ENCODE measurements around the gene RSBN1L. TPM values are rescaled to one million over a fixed set of nuclear protein-coding genes. Genes with fewer than 3 reads are reported as not detected.

RSBN1L gene
- polyA plus RNA-seq, 4 donors, result 6.4 to 17.5 (median 7.4) TPM

- H3K4me3 ChIP-seq (ENCODE audit: low read depth in 1 of 3, low read length in 3 of 3), result no peak overlapping the region
- peaks cover 0 to 9% (median 2%) of the 10 kb centered on the region in 3 donors for H3K36me3 ChIP-seq (ENCODE audit: control insufficient read depth in 3 of 3, insufficient read depth in 2 of 3, low read depth in 1 of 3, low read length in 3 of 3)
- peaks cover 7 to 50% of the 10 kb centered on the region in 2 donors for H3K9me3 ChIP-seq (ENCODE audit: control insufficient read depth in 2 of 2, insufficient read depth in 1 of 2, low read depth in 1 of 2, low read length in 1 of 2)
- no peaks in the 10 kb centered on the region for H3K4me1 ChIP-seq (ENCODE audit: control insufficient read depth in 3 of 3, insufficient read depth in 2 of 3, low read depth in 1 of 3, low read length in 2 of 3)
- WGBS, 3 donors, result 98 to 100% (median 99%) methylated on average over 2 of the region's 2 CpGs
- DNase-seq (no peak), FAIRE-seq (no peak)
- H3K27ac ChIP-seq (ENCODE audit: low read depth in 1 of 3, low read length in 2 of 3), result no peak overlapping the region
- no peaks in the 10 kb centered on the region for H3K27me3 ChIP-seq (ENCODE audit: control insufficient read depth in 3 of 3, insufficient read depth in 3 of 3, low read length in 3 of 3)
These were observed 124.7 kb downstream of the RSBN1L start for GRCh38 chr7:77820967-77821366.

- FAIRE-seq (no peak), DNase-seq (no peak)
- peaks cover 7 to 52% of the 10 kb centered on the region in 2 donors for H3K9me3 ChIP-seq (ENCODE audit: control insufficient read depth in 2 of 2, insufficient read depth in 1 of 2, low read depth in 1 of 2, low read length in 1 of 2)
- H3K4me1 ChIP-seq (ENCODE audit: control insufficient read depth in 3 of 3, insufficient read depth in 2 of 3, low read depth in 1 of 3, low read length in 2 of 3), result no peaks in the 10 kb centered on the region
- H3K4me3 ChIP-seq (ENCODE audit: low read depth in 1 of 3, low read length in 3 of 3), result no peak overlapping the region
- H3K27ac ChIP-seq (ENCODE audit: low read depth in 1 of 3, low read length in 2 of 3), result no peak overlapping the region
- H3K36me3 ChIP-seq (ENCODE audit: control insufficient read depth in 3 of 3, insufficient read depth in 2 of 3, low read depth in 1 of 3, low read length in 3 of 3), result peaks cover 0 to 9% (median 2%) of the 10 kb centered on the region in 3 donors
- H3K27me3 ChIP-seq (ENCODE audit: control insufficient read depth in 3 of 3, insufficient read depth in 3 of 3, low read length in 3 of 3), result no peaks in the 10 kb centered on the region
- WGBS, 3 donors, result 0 to 40% (median 30%) methylated on average over 1 of the region's 1 CpG
These were observed 126.0 kb downstream of the RSBN1L start for GRCh38 chr7:77822269-77822668.

GRCh38 chr7:77823787-77824186, 127.5 kb downstream of the RSBN1L start:
- Histone ChIP-seq H3K27me3 (ENCODE audit: control insufficient read depth in 3 of 3, insufficient read depth in 3 of 3, low read length in 3 of 3) (no peaks in the 10 kb centered on the region), H3K9me3 (ENCODE audit: control insufficient read depth in 2 of 2, insufficient read depth in 1 of 2, low read depth in 1 of 2, low read length in 1 of 2) (peaks cover 7 to 46% of the 10 kb centered on the region in 2 donors), H3K4me1 (ENCODE audit: control insufficient read depth in 3 of 3, insufficient read depth in 2 of 3, low read depth in 1 of 3, low read length in 2 of 3) (no peaks in the 10 kb centered on the region), H3K4me3 (ENCODE audit: low read depth in 1 of 3, low read length in 3 of 3) (no peak overlapping the region), H3K27ac (ENCODE audit: low read depth in 1 of 3, low read length in 2 of 3) (no peak overlapping the region), H3K36me3 (ENCODE audit: control insufficient read depth in 3 of 3, insufficient read depth in 2 of 3, low read depth in 1 of 3, low read length in 3 of 3) (peaks cover 0 to 9% (median 2%) of the 10 kb centered on the region in 3 donors)
- 89 to 95% (median 95%) methylated on average over 2 of the region's 2 CpGs for WGBS, 3 donors
- no peak for DNase-seq
- FAIRE-seq, result no peak

GRCh38 chr7:77824636-77825035, 128.4 kb downstream of the RSBN1L start:
- H3K27me3 ChIP-seq (ENCODE audit: control insufficient read depth in 3 of 3, insufficient read depth in 3 of 3, low read length in 3 of 3), result no peaks in the 10 kb centered on the region
- DNase-seq (no peak), FAIRE-seq (no peak)
- peaks cover 0 to 9% (median 2%) of the 10 kb centered on the region in 3 donors for H3K36me3 ChIP-seq (ENCODE audit: control insufficient read depth in 3 of 3, insufficient read depth in 2 of 3, low read depth in 1 of 3, low read length in 3 of 3)
- no peak overlapping the region for H3K4me3 ChIP-seq (ENCODE audit: low read depth in 1 of 3, low read length in 3 of 3)
- no peak overlapping the region for H3K27ac ChIP-seq (ENCODE audit: low read depth in 1 of 3, low read length in 2 of 3)
- H3K4me1 ChIP-seq (ENCODE audit: control insufficient read depth in 3 of 3, insufficient read depth in 2 of 3, low read depth in 1 of 3, low read length in 2 of 3), result no peaks in the 10 kb centered on the region
- peaks cover 7 to 46% of the 10 kb centered on the region in 2 donors for H3K9me3 ChIP-seq (ENCODE audit: control insufficient read depth in 2 of 2, insufficient read depth in 1 of 2, low read depth in 1 of 2, low read length in 1 of 2)
- 93 to 97% (median 95%) methylated on average over 5 of the region's 5 CpGs for WGBS, 3 donors

- Histone ChIP-seq H3K4me1 (ENCODE audit: control insufficient read depth in 3 of 3, insufficient read depth in 2 of 3, low read depth in 1 of 3, low read length in 2 of 3) (no peaks in the 10 kb centered on the region), H3K27ac (ENCODE audit: low read depth in 1 of 3, low read length in 2 of 3) (no peak overlapping the region), H3K36me3 (ENCODE audit: control insufficient read depth in 3 of 3, insufficient read depth in 2 of 3, low read depth in 1 of 3, low read length in 3 of 3) (peaks cover 0 to 9% (median 2%) of the 10 kb centered on the region in 3 donors), H3K4me3 (ENCODE audit: low read depth in 1 of 3, low read length in 3 of 3) (no peak overlapping the region), H3K27me3 (ENCODE audit: control insufficient read depth in 3 of 3, insufficient read depth in 3 of 3, low read length in 3 of 3) (no peaks in the 10 kb centered on the region), H3K9me3 (ENCODE audit: control insufficient read depth in 2 of 2, insufficient read depth in 1 of 2, low read depth in 1 of 2, low read length in 1 of 2) (peaks cover 7 to 41% of the 10 kb centered on the region in 2 donors)
- no peak for FAIRE-seq
- DNase-seq, result no peak
- 93 to 97% (median 94%) methylated on average over 3 of the region's 3 CpGs for WGBS, 3 donors
These were observed 128.9 kb downstream of the RSBN1L start for GRCh38 chr7:77825131-77825530.

- DNase-seq (no peak), FAIRE-seq (no peak)
- WGBS, 3 donors, result 85 to 98% (median 93%) methylated on average over 2 of the region's 2 CpGs
- Histone ChIP-seq H3K4me3 (ENCODE audit: low read depth in 1 of 3, low read length in 3 of 3) (no peak overlapping the region), H3K36me3 (ENCODE audit: control insufficient read depth in 3 of 3, insufficient read depth in 2 of 3, low read depth in 1 of 3, low read length in 3 of 3) (peaks cover 0 to 8% (median 2%) of the 10 kb centered on the region in 3 donors), H3K9me3 (ENCODE audit: control insufficient read depth in 2 of 2, insufficient read depth in 1 of 2, low read depth in 1 of 2, low read length in 1 of 2) (peaks cover 7 to 33% of the 10 kb centered on the region in 2 donors), H3K4me1 (ENCODE audit: control insufficient read depth in 3 of 3, insufficient read depth in 2 of 3, low read depth in 1 of 3, low read length in 2 of 3) (no peaks in the 10 kb centered on the region), H3K27ac (ENCODE audit: low read depth in 1 of 3, low read length in 2 of 3) (no peak overlapping the region), H3K27me3 (ENCODE audit: control insufficient read depth in 3 of 3, insufficient read depth in 3 of 3, low read length in 3 of 3) (no peaks in the 10 kb centered on the region)
These were observed 130.0 kb downstream of the RSBN1L start for GRCh38 chr7:77826300-77826699.

GRCh38 chr7:77827999-77828398, 131.7 kb downstream of the RSBN1L start:
- Histone ChIP-seq H3K27me3 (ENCODE audit: control insufficient read depth in 3 of 3, insufficient read depth in 3 of 3, low read length in 3 of 3) (no peaks in the 10 kb centered on the region), H3K4me3 (ENCODE audit: low read depth in 1 of 3, low read length in 3 of 3) (no peak overlapping the region), H3K9me3 (ENCODE audit: control insufficient read depth in 2 of 2, insufficient read depth in 1 of 2, low read depth in 1 of 2, low read length in 1 of 2) (peaks cover 0 to 19% of the 10 kb centered on the region in 2 donors), H3K27ac (ENCODE audit: low read depth in 1 of 3, low read length in 2 of 3) (no peak overlapping the region), H3K36me3 (ENCODE audit: control insufficient read depth in 3 of 3, insufficient read depth in 2 of 3, low read depth in 1 of 3, low read length in 3 of 3) (no peaks in the 10 kb centered on the region), H3K4me1 (ENCODE audit: control insufficient read depth in 3 of 3, insufficient read depth in 2 of 3, low read depth in 1 of 3, low read length in 2 of 3) (no peaks in the 10 kb centered on the region)
- FAIRE-seq, result no peak
- 44 to 54% (median 52%) methylated on average over 2 of the region's 2 CpGs for WGBS, 3 donors
- no peak for DNase-seq

- no peak for DNase-seq
- Histone ChIP-seq H3K36me3 (ENCODE audit: control insufficient read depth in 3 of 3, insufficient read depth in 2 of 3, low read depth in 1 of 3, low read length in 3 of 3) (no peaks in the 10 kb centered on the region), H3K4me3 (ENCODE audit: low read depth in 1 of 3, low read length in 3 of 3) (peak overlapping the region in 1 of 3 donors; percentile 5), H3K27me3 (ENCODE audit: control insufficient read depth in 3 of 3, insufficient read depth in 3 of 3, low read length in 3 of 3) (no peaks in the 10 kb centered on the region), H3K9me3 (ENCODE audit: control insufficient read depth in 2 of 2, insufficient read depth in 1 of 2, low read depth in 1 of 2, low read length in 1 of 2) (peaks cover 0 to 4% of the 10 kb centered on the region in 2 donors), H3K27ac (ENCODE audit: low read depth in 1 of 3, low read length in 2 of 3) (no peak overlapping the region), H3K4me1 (ENCODE audit: control insufficient read depth in 3 of 3, insufficient read depth in 2 of 3, low read depth in 1 of 3, low read length in 2 of 3) (peaks cover 0 to 9% (median 3%) of the 10 kb centered on the region in 3 donors)
- no peak for FAIRE-seq
- WGBS, 3 donors, result 88 to 94% (median 92%) methylated on average over 8 of the region's 8 CpGs
These were observed 134.5 kb downstream of the RSBN1L start for GRCh38 chr7:77830649-77831355.
